GM23338 (cell line): ENCODE data around the gene H2AZ1. TPM values are rescaled to one million over a fixed set of nuclear protein-coding genes. Genes with fewer than 3 reads are reported as not detected.

Experiments used
- ATAC-seq: fragments of 200-7000 bp; cut with Tn5 transposase; 3 replicates; pipeline ENCODE4 v1.9.1; 2020
- DNase-seq: peaks from one replicate; pipeline ENCODE4 v3.0.0-alpha.2; 2015; ENCODE audit warnings: low spot score
- H2AFZ ChIP-seq: fragments of 200-600 bp; sonication (generic); 2 replicates; pipeline ENCODE4 v1.8.0; 2016; ENCODE audit warnings: antibody characterized with exemption, mild to moderate bottlenecking, moderate library complexity
- H3F3A ChIP-seq: fragments of 200-600 bp; sonication (generic); replicated peaks from 2 replicates; pipeline ENCODE4 v1.8.0; 2017; ENCODE audit warnings: antibody characterized with exemption, mixed run types, low read depth
- H3K27ac ChIP-seq: fragments of 200-600 bp; sonication (generic); 2 replicates; pipeline ENCODE4 v1.6.1; 2016; ENCODE audit warnings: low read depth
- H3K27me3 ChIP-seq: fragments of 200-600 bp; sonication (generic); 2 replicates; pipeline ENCODE4 v1.8.0; 2016; ENCODE audit warnings: mild to moderate bottlenecking, mixed run types, moderate library complexity; ENCODE audit not compliant: insufficient read depth
- H3K36me3 ChIP-seq: fragments of 200-600 bp; sonication (generic); 2 replicates; pipeline ENCODE4 v1.8.0; 2016; ENCODE audit warnings: mild to moderate bottlenecking; ENCODE audit not compliant: insufficient read depth
- H3K4me1 ChIP-seq: fragments of 200-600 bp; sonication (generic); 2 replicates; pipeline ENCODE4 v1.8.0; 2016; ENCODE audit warnings: mild to moderate bottlenecking, moderate library complexity; ENCODE audit not compliant: insufficient read depth
- H3K4me2 ChIP-seq: fragments of 200-600 bp; sonication (generic); 2 replicates; pipeline ENCODE4 v1.7.1; 2017; ENCODE audit warnings: mixed run types
- H3K4me3 ChIP-seq: fragments of 200-600 bp; sonication (generic); 2 replicates; pipeline ENCODE4 v1.6.1; 2016; ENCODE audit warnings: mixed run types
- H3K79me2 ChIP-seq: fragments of 200-600 bp; sonication (generic); replicated peaks from 2 replicates; pipeline ENCODE4 v1.8.0; 2017; ENCODE audit warnings: mild to moderate bottlenecking; ENCODE audit not compliant: insufficient read depth
- H3K9me2 ChIP-seq: fragments of 200-600 bp; sonication (generic); 2 replicates; pipeline ENCODE4 v1.8.0; 2017; ENCODE audit not compliant: insufficient read depth
- H4K20me1 ChIP-seq: fragments of 200-600 bp; sonication (generic); replicated peaks from 2 replicates; pipeline ENCODE4 v1.8.0; 2017; ENCODE audit warnings: mild to moderate bottlenecking; ENCODE audit not compliant: insufficient read depth
- H3K27ac Mint-ChIP-seq: 2 replicates; pipeline ENCODE4 v1.8.0; 2020; ENCODE audit warnings: inconsistent platforms, mild to moderate bottlenecking, moderate library complexity, mixed read lengths
- H3K27me3 Mint-ChIP-seq: 3 replicates; pipeline ENCODE4 v1.8.0; 2022; ENCODE audit warnings: low read depth, mild to moderate bottlenecking, moderate library complexity, mixed read lengths, inconsistent platforms; ENCODE audit not compliant: insufficient read depth, poor library complexity
- H3K36me3 Mint-ChIP-seq: 3 replicates; pipeline ENCODE4 v1.8.0; 2021; ENCODE audit warnings: low read depth, mild to moderate bottlenecking, inconsistent platforms, moderate library complexity, mixed read lengths
- H3K4me1 Mint-ChIP-seq: 3 replicates; pipeline ENCODE4 v1.8.0; 2020; ENCODE audit warnings: mild to moderate bottlenecking, inconsistent platforms, mixed read lengths
- H3K4me3 Mint-ChIP-seq: 3 replicates; pipeline ENCODE4 v1.8.0; 2021; ENCODE audit warnings: moderate library complexity, mild to moderate bottlenecking, inconsistent platforms, mixed read lengths
- H3K9me3 Mint-ChIP-seq: 3 replicates; pipeline ENCODE4 v1.8.0; 2020; ENCODE audit warnings: moderate library complexity, mild to moderate bottlenecking, inconsistent platforms, mixed read lengths
- CTCF ChIP-seq, 2 experiments: fragments of 200-600 bp in 1 of 2; sonication (generic) in 1 of 2; conservative IDR thresholded peaks; 2 replicates each; pipeline versions ENCODE4 v1.5.1 to v1.6.1; 2016 to 2017; ENCODE audit warnings: antibody characterized with exemption in 2 of 2, low read depth in 2 of 2, mild to moderate bottlenecking in 2 of 2, moderate library complexity in 1 of 2
- ETS1 ChIP-seq: IDR thresholded peaks from 2 replicates; pipeline ENCODE4 v1.6.1; 2016; ENCODE audit warnings: antibody characterized with exemption
- NANOG ChIP-seq: IDR thresholded peaks from 2 replicates; pipeline ENCODE4 v1.6.1; 2016; ENCODE audit warnings: antibody characterized with exemption, borderline replicate concordance
- REST ChIP-seq: IDR thresholded peaks from one replicate; pipeline ENCODE4 v1.6.1; 2018; ENCODE audit warnings: antibody characterized with exemption; ENCODE audit not compliant: unreplicated experiment
- ZNF114 ChIP-seq: fragments of 250-450 bp; sonication (Bioruptor Pico); IDR thresholded peaks from 2 replicates; pipeline ENCODE4 v1.5.0; 2020; ENCODE audit warnings: mild to moderate bottlenecking, moderate library complexity
- ZNF331 ChIP-seq: fragments of 250-450 bp; sonication (Bioruptor Pico); IDR thresholded peaks from 2 replicates; pipeline ENCODE4 v1.5.0; 2020; ENCODE audit warnings: low read depth, mild to moderate bottlenecking, moderate library complexity
- ZNF462 ChIP-seq: fragments of 250-450 bp; sonication (Bioruptor Pico); IDR thresholded peaks from 2 replicates; pipeline ENCODE4 v1.5.0; 2020; ENCODE audit warnings: mild to moderate bottlenecking, moderate library complexity
- polyA plus RNA-seq: library from polyadenylated mRNA; unstranded; fragments of >200 nt; fragmentation: Nextera tagmentation; extraction: Ambion mirVana; gene quantifications from 2 replicates; pipeline ENCODE4 v1.2.1, GENCODE V29; 2016
- total RNA-seq: library from RNA; depleted of rRNA; stranded (reverse); fragments of >200 nt; shearing (Covaris generic); gene quantifications from 2 replicates; pipeline ENCODE4 v1.2.3, GENCODE V29; 2014

H2AZ1 gene
- total and polyA plus RNA-seq, 2 experiments from 2014 or later: 585 to 1,933 TPM

- no peak for TF ChIP-seq ZNF462 (CRISPR knock-in tag)
- no peak for TF ChIP-seq REST
- TF ChIP-seq ZNF114 (CRISPR knock-in tag): no peak
- no peak for TF ChIP-seq ZNF331 (CRISPR knock-in tag)
- TF ChIP-seq NANOG: no peak
These were observed 21.5 kb upstream of the H2AZ1 start (continued) for GRCh38 chr4:99971453-99972111.

GRCh38 chr4:99968330-99968729, 18.3 kb upstream of the H2AZ1 start:
- ATAC-seq (no peak), DNase-seq (peak; percentile 4)
- H3K9me2 ChIP-seq: peaks cover 6% of the 10 kb centered on the region; the same call in 1 of the 2 replicates
- Mint-ChIP-seq H3K36me3 (no peaks in the 10 kb centered on the region), H3K27ac (no peak overlapping the region), H3K9me3 (no peaks in the 10 kb centered on the region), H3K4me1 (no peaks in the 10 kb centered on the region; the same call in 2 of the 3 replicates), H3K4me3 (no peak overlapping the region), H3K27me3 (peaks cover 2% of the 10 kb centered on the region)
- H3K4me3 ChIP-seq: no peak overlapping the region
- no peaks in the 10 kb centered on the region for H3K79me2 ChIP-seq
- H3K27me3 ChIP-seq: no peaks in the 10 kb centered on the region
- no peaks in the 10 kb centered on the region for H3K36me3 ChIP-seq
- H3K4me2 ChIP-seq: no peak overlapping the region
- H3F3A ChIP-seq: no peaks in the 10 kb centered on the region
- no peak overlapping the region for H3K27ac ChIP-seq
- no peaks in the 10 kb centered on the region for H4K20me1 ChIP-seq
- H3K4me1 ChIP-seq: no peaks in the 10 kb centered on the region
- H2AFZ ChIP-seq: 0 out of 2 replicates have a peak overlapping the region, but pooled peaks have one; percentile 83
- TF ChIP-seq ETS1 (no peak), CTCF (conservative IDR thresholded peaks at IDR 0.05; ENCODE audit: low read depth in 2 of 2) (no peak)
